D721Med (cell line): ENCODE data around the gene FNDC10.
A peak's percentile ranks its signal among the peaks of the same experiment; 100 is the strongest.
"Not testable (repeated sequence)": the region's sequence is repeated elsewhere in the genome, so short reads cannot be mapped to it uniquely, and the experiment has no call there.

Source experiments
- DNase-seq: peaks from one replicate; pipeline ENCODE4 v3.0.0; 2011; ENCODE audit warnings: low spot score; ENCODE audit not compliant: insufficient read length
- FAIRE-seq: peaks from 2 replicates; lab custom pipeline; 2011; peaks lifted over from hg19 to GRCh38; lab: Jason Lieb, UNC
- CTCF ChIP-seq: IDR thresholded peaks from 2 replicates; pipeline ENCODE4 v1.5.1; 2012; ENCODE audit warnings: mild to moderate bottlenecking, control low read depth; ENCODE audit not compliant: insufficient read depth; ENCODE audit errors: missing control alignments

The FNDC10 gene

GRCh38 chr1:1598051-1598719, 1.8 kb downstream of the FNDC10 start:
- DNase-seq: no peak
- FAIRE-seq: no peak
- TF ChIP-seq CTCF: no peak

GRCh38 chr1:1597275-1597930, 2.5 kb downstream of the FNDC10 start:
- no peak for DNase-seq
- no peak for FAIRE-seq
- TF ChIP-seq CTCF: peak; percentile 28

- FAIRE-seq (no peak), DNase-seq (no peak)
- no peak for TF ChIP-seq CTCF
These were observed 3.3 kb downstream of the FNDC10 start for GRCh38 chr1:1596493-1597274.

- not testable (repeated sequence) for FAIRE-seq
These were observed 4.6 kb downstream of the FNDC10 start for GRCh38 chr1:1595341-1595740.

GRCh38 chr1:1594602-1595260, 5.2 kb downstream of the FNDC10 start:
- FAIRE-seq: no peak
- TF ChIP-seq CTCF: no peak
- no peak for DNase-seq

More at GRCh38 chr1:1595341-1595740, 4.6 kb downstream of the FNDC10 start:
- DNase-seq: not testable (repeated sequence)

- FAIRE-seq: no peak
- no peak for TF ChIP-seq CTCF
- no peak for DNase-seq
These were observed 5.9 kb downstream of the FNDC10 start for GRCh38 chr1:1593834-1594601.
